ENCODE measurements around the gene EHMT1.

GRCh38 chr9:137825324-137825989 is 206.7 kb downstream of the EHMT1 start:
- TF ChIP-seq EZH2 (IDR thresholded peaks at IDR 0.05) (no peak), POLR2AphosphoS5 (IDR thresholded peaks at IDR 0.05; ENCODE audit: borderline replicate concordance, low read depth, low read length) (no peak)
